Uterus (tissue), 2 donors: ENCODE data around the gene CALHM1.

ENCODE experiments used
- POLR2A ChIP-seq, 2 donors: fragments of 450-650 bp; IDR thresholded peaks; one replicate each; pipeline ENCODE4 v1.6.1; 2016; ENCODE audit warnings: antibody characterized with exemption in 2 of 2, mild to moderate bottlenecking in 1 of 2, moderate library complexity in 1 of 2
- TF ChIP-seq, protein P1 (sequence below), 4 experiments: fragments of 200-600 bp in 2 of 4; fragments of 450-650 bp in 2 of 4; sonication (generic) in 2 of 4; IDR thresholded peaks; one replicate each; pipeline ENCODE4 v1.5.1; 2016 to 2019; ENCODE audit warnings: antibody characterized with exemption in 4 of 4, mild to moderate bottlenecking in 2 of 4, moderate library complexity in 1 of 4

DNA sequence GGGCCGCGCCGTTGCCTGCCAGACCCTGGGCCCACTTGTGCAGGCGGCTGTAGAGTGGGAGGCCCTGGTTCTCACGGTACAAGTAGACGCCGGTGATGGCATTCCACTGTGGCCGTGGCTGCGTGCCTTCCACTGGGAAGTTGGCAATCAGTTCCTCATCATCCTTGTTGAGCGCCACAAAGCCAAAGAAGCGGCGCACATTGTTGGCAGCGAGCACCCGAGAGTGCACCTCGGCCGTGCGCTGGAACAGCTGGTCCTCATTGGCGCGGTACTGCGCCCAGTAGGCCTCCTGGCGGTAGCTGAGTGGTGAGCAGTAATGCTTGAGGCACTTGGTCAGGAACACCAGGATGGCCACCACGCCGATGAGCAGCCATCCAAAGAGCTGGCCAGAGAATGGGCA lies 11.5 kb downstream of the CALHM1 start:
- TF ChIP-seq, protein P1, sequence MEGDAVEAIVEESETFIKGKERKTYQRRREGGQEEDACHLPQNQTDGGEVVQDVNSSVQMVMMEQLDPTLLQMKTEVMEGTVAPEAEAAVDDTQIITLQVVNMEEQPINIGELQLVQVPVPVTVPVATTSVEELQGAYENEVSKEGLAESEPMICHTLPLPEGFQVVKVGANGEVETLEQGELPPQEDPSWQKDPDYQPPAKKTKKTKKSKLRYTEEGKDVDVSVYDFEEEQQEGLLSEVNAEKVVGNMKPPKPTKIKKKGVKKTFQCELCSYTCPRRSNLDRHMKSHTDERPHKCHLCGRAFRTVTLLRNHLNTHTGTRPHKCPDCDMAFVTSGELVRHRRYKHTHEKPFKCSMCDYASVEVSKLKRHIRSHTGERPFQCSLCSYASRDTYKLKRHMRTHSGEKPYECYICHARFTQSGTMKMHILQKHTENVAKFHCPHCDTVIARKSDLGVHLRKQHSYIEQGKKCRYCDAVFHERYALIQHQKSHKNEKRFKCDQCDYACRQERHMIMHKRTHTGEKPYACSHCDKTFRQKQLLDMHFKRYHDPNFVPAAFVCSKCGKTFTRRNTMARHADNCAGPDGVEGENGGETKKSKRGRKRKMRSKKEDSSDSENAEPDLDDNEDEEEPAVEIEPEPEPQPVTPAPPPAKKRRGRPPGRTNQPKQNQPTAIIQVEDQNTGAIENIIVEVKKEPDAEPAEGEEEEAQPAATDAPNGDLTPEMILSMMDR (IDR thresholded peaks at IDR 0.05), result no peak
- no peak for TF ChIP-seq POLR2A (IDR thresholded peaks at IDR 0.05)
